Vagina (tissue), 2 donors: Measurements from ENCODE around the gene NUDCD2. TPM values are rescaled to one million over a fixed set of nuclear protein-coding genes. Genes with fewer than 3 reads are reported as not detected.

Experiments
- DNase-seq, 2 donors: peaks; one replicate each; pipeline ENCODE4 v3.0.0-alpha.2; 2017; ENCODE audit errors: extremely low spot score in 2 of 2
- H3K27ac ChIP-seq: fragments of 200-600 bp; sonication (generic); one replicate; pipeline ENCODE4 v1.5.1; 2019
- H3K27me3 ChIP-seq: fragments of 200-600 bp; sonication (generic); one replicate; pipeline ENCODE4 v1.5.1; 2019
- H3K36me3 ChIP-seq, 2 donors: fragments of 200-600 bp; sonication (generic); one replicate each; pipeline ENCODE4 v1.5.1; 2017 to 2019
- H3K4me1 ChIP-seq: fragments of 200-600 bp; sonication (generic); one replicate; pipeline ENCODE4 v1.5.1; 2019
- H3K4me3 ChIP-seq, 2 donors: fragments of 200-600 bp; sonication (generic); 1 replicate in 1 of 2; 2 replicates in 1 of 2; pipeline ENCODE4 v1.5.1; 2016 to 2019
- H3K9me3 ChIP-seq: fragments of 200-600 bp; sonication (generic); one replicate; pipeline ENCODE4 v1.5.1; 2019
- CTCF ChIP-seq, 3 experiments: fragments of 450-650 bp in 2 of 3; fragments of 200-600 bp in 1 of 3; sonication (generic) in 1 of 3; IDR thresholded peaks; one replicate each; pipeline ENCODE4 v1.5.1; 2017 to 2019; ENCODE audit warnings: antibody characterized with exemption in 3 of 3, mild to moderate bottlenecking in 2 of 3, moderate library complexity in 2 of 3
- POLR2A ChIP-seq, 2 donors: fragments of 450-650 bp; IDR thresholded peaks; one replicate each; pipeline ENCODE4 v1.6.1; 2017; ENCODE audit warnings: antibody characterized with exemption in 2 of 2, mild to moderate bottlenecking in 2 of 2, moderate library complexity in 2 of 2
- POLR2AphosphoS5 ChIP-seq, 2 donors: sonication (generic); formaldehyde crosslinking; IDR thresholded peaks; one replicate each; pipeline ENCODE4 v1.9.0; 2017; ENCODE audit warnings: antibody characterized with exemption in 2 of 2, mild to moderate bottlenecking in 2 of 2, low read depth in 1 of 2; ENCODE audit not compliant: insufficient read depth in 1 of 2
- intact Hi-C: fragments of 100-400 bp; cut with DNase I; formaldehyde crosslinking; loops from one replicate; pipeline ENCODE4 v1.15.1; 2023
- total RNA-seq: library from RNA; depleted of rRNA; stranded (reverse); fragments of >200 nt; gene quantifications from one replicate; pipeline ENCODE4 v1.2.3, GENCODE V29; 2016

NUDCD2 gene
- total RNA-seq, 1 donor from 2014 or later, result 4.4 TPM

GRCh38 chr5:163444526-163444925 lies 15.4 kb downstream of the NUDCD2 start:
- no peak for DNase-seq

GRCh38 chr5:163440954-163441353 lies 18.9 kb downstream of the NUDCD2 start:
- intact Hi-C loops, result no loop called here

More at GRCh38 chr5:163444526-163444925, 15.4 kb downstream of the NUDCD2 start:
- intact Hi-C loops, result no loop called here
- H3K36me3 ChIP-seq, result peaks cover 0 to 63% of the 10 kb centered on the region in 2 donors
- H3K27ac ChIP-seq, result no peak overlapping the region
- TF ChIP-seq CTCF (IDR thresholded peaks at IDR 0.05), result no peak
- no peak for TF ChIP-seq POLR2A (IDR thresholded peaks at IDR 0.05)
- no peak for TF ChIP-seq POLR2AphosphoS5 (IDR thresholded peaks at IDR 0.05; ENCODE audit: insufficient read depth in 1 of 2, low read depth in 1 of 2)
- peaks cover 20% of the 10 kb centered on the region for H3K4me1 ChIP-seq
- H3K9me3 ChIP-seq, result no peaks in the 10 kb centered on the region
- no peak overlapping the region for H3K4me3 ChIP-seq
- H3K27me3 ChIP-seq, result no peaks in the 10 kb centered on the region

GRCh38 chr5:163439092-163439425 lies 20.8 kb downstream of the NUDCD2 start:
- TF ChIP-seq POLR2AphosphoS5 (IDR thresholded peaks at IDR 0.05; ENCODE audit: insufficient read depth in 1 of 2, low read depth in 1 of 2) (no peak), CTCF (IDR thresholded peaks at IDR 0.05) (no peak), POLR2A (IDR thresholded peaks at IDR 0.05) (no peak)
- Histone ChIP-seq H3K9me3 (no peaks in the 10 kb centered on the region), H3K4me1 (peaks cover 36% of the 10 kb centered on the region), H3K27ac (no peak overlapping the region), H3K36me3 (peaks cover 0 to 31% of the 10 kb centered on the region in 2 donors), H3K27me3 (no peaks in the 10 kb centered on the region), H3K4me3 (no peak overlapping the region)
- DNase-seq, result no peak
- intact Hi-C loops, result no loop called here

More at GRCh38 chr5:163440954-163441353, 18.9 kb downstream of the NUDCD2 start:
- no peak for DNase-seq
- Histone ChIP-seq H3K4me3 (no peak overlapping the region), H3K4me1 (peaks cover 36% of the 10 kb centered on the region), H3K9me3 (no peaks in the 10 kb centered on the region), H3K36me3 (peaks cover 0 to 47% of the 10 kb centered on the region in 2 donors), H3K27ac (no peak overlapping the region), H3K27me3 (no peaks in the 10 kb centered on the region)
- TF ChIP-seq POLR2A (IDR thresholded peaks at IDR 0.05), result no peak
- TF ChIP-seq POLR2AphosphoS5 (IDR thresholded peaks at IDR 0.05; ENCODE audit: insufficient read depth in 1 of 2, low read depth in 1 of 2), result no peak
- TF ChIP-seq CTCF (IDR thresholded peaks at IDR 0.05), result no peak

- Histone ChIP-seq H3K27me3 (no peaks in the 10 kb centered on the region), H3K9me3 (no peaks in the 10 kb centered on the region), H3K4me3 (peak within 1 kb of the TSS; percentile 81 to 90), H3K27ac (peak within 1 kb of the TSS; percentile 92), H3K4me1 (peaks cover 36% of the 10 kb centered on the region), H3K36me3 (peaks cover 0 to 18% of the 10 kb centered on the region in 2 donors)
- intact Hi-C loops, result no loop called here
- TF ChIP-seq POLR2A (IDR thresholded peaks at IDR 0.05) (peak in 1 of 2 donors; percentile 44), CTCF (IDR thresholded peaks at IDR 0.05) (no peak), POLR2AphosphoS5 (IDR thresholded peaks at IDR 0.05; ENCODE audit: insufficient read depth in 1 of 2, low read depth in 1 of 2) (peak; percentile 26 to 89)
- peak in 1 of 2 donors; percentile 96 for DNase-seq
These were observed 22.4 kb downstream of the NUDCD2 start, which contains the start of gene CCNG1 for GRCh38 chr5:163437309-163438182. CCNG1 (plus strand) TSS chr5:163437595; CDS start chr5:163439257, 1,662 bp downstream.

- peaks cover 36% of the 10 kb centered on the region for H3K4me1 ChIP-seq
- no peaks in the 10 kb centered on the region for H3K27me3 ChIP-seq
- peak overlapping the region; percentile 92 for H3K27ac ChIP-seq
- no peak for DNase-seq
- TF ChIP-seq POLR2A (IDR thresholded peaks at IDR 0.05) (no peak), POLR2AphosphoS5 (IDR thresholded peaks at IDR 0.05; ENCODE audit: insufficient read depth in 1 of 2, low read depth in 1 of 2) (no peak), CTCF (IDR thresholded peaks at IDR 0.05) (no peak)
- peaks cover 0 to 12% of the 10 kb centered on the region in 2 donors for H3K36me3 ChIP-seq
- intact Hi-C loops, result no loop called here
- H3K4me3 ChIP-seq, result peak overlapping the region; percentile 81 to 90
- H3K9me3 ChIP-seq, result no peaks in the 10 kb centered on the region
These were observed 22.9 kb downstream of the NUDCD2 start for GRCh38 chr5:163437011-163437308.
